ENCODE data around the gene CHRNA7.

GRCh38 chr15:32099097-32099785, 68.9 kb downstream of the CHRNA7 start:
- TF ChIP-seq, protein P1, sequence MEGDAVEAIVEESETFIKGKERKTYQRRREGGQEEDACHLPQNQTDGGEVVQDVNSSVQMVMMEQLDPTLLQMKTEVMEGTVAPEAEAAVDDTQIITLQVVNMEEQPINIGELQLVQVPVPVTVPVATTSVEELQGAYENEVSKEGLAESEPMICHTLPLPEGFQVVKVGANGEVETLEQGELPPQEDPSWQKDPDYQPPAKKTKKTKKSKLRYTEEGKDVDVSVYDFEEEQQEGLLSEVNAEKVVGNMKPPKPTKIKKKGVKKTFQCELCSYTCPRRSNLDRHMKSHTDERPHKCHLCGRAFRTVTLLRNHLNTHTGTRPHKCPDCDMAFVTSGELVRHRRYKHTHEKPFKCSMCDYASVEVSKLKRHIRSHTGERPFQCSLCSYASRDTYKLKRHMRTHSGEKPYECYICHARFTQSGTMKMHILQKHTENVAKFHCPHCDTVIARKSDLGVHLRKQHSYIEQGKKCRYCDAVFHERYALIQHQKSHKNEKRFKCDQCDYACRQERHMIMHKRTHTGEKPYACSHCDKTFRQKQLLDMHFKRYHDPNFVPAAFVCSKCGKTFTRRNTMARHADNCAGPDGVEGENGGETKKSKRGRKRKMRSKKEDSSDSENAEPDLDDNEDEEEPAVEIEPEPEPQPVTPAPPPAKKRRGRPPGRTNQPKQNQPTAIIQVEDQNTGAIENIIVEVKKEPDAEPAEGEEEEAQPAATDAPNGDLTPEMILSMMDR (IDR thresholded peaks at IDR 0.05) = no peak
- no peak for TF ChIP-seq POLR2A (IDR thresholded peaks at IDR 0.05)
